ENCODE data around the gene RAB11FIP4. TPM values are rescaled to one million over a fixed set of nuclear protein-coding genes. Genes with fewer than 3 reads are reported as not detected.

Gene RAB11FIP4
- total and polyA plus RNA-seq, 8 donors: 6.5 to 42.7 (median 24.5) TPM

GRCh38 chr17:31491376-31492131, 100.1 kb downstream of the RAB11FIP4 start:
- peaks cover 56 to 71% (median 66%) of the 10 kb centered on the region in 3 donors for H3K4me1 ChIP-seq
- 35 to 36% methylated on average over 18 of the region's 18 CpGs for WGBS, 2 donors
- H3K27ac ChIP-seq: peak overlapping the region; percentile 31 to 96 (median 72)
- intact Hi-C loops (cut with DNase I): no loop called here
- H3K9me3 ChIP-seq: no peaks in the 10 kb centered on the region
- H3K36me3 ChIP-seq: no peaks in the 10 kb centered on the region
- DNase-seq: peak; percentile 68 to 90 (median 78)
- FAIRE-seq: no peak
- TF ChIP-seq, protein P1, sequence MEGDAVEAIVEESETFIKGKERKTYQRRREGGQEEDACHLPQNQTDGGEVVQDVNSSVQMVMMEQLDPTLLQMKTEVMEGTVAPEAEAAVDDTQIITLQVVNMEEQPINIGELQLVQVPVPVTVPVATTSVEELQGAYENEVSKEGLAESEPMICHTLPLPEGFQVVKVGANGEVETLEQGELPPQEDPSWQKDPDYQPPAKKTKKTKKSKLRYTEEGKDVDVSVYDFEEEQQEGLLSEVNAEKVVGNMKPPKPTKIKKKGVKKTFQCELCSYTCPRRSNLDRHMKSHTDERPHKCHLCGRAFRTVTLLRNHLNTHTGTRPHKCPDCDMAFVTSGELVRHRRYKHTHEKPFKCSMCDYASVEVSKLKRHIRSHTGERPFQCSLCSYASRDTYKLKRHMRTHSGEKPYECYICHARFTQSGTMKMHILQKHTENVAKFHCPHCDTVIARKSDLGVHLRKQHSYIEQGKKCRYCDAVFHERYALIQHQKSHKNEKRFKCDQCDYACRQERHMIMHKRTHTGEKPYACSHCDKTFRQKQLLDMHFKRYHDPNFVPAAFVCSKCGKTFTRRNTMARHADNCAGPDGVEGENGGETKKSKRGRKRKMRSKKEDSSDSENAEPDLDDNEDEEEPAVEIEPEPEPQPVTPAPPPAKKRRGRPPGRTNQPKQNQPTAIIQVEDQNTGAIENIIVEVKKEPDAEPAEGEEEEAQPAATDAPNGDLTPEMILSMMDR (IDR thresholded peaks at IDR 0.05): no peak
- no peaks in the 10 kb centered on the region for H3K27me3 ChIP-seq
- peak in 3 of 4 donors; percentile 3 to 9 (median 5) for ATAC-seq
- H3K4me3 ChIP-seq: no peak overlapping the region

GRCh38 chr17:31492206-31492605, 100.7 kb downstream of the RAB11FIP4 start:
- no peak for FAIRE-seq
- H3K36me3 ChIP-seq: no peaks in the 10 kb centered on the region
- intact Hi-C loops (cut with DNase I): no loop called here
- H3K4me3 ChIP-seq: no peak overlapping the region
- peaks cover 55 to 69% (median 60%) of the 10 kb centered on the region in 3 donors for H3K4me1 ChIP-seq
- DNase-seq: peak in 1 of 6 donors; percentile 24
- 63 to 65% methylated on average over 5 of the region's 5 CpGs for WGBS, 2 donors
- no peaks in the 10 kb centered on the region for H3K9me3 ChIP-seq
- ATAC-seq: no peak
- H3K27ac ChIP-seq: peak overlapping the region in 3 of 4 donors; percentile 47 to 96 (median 96)
- TF ChIP-seq, protein P1 (IDR thresholded peaks at IDR 0.05): no peak
- H3K27me3 ChIP-seq: no peaks in the 10 kb centered on the region

GRCh38 chr17:31492880-31493655, 101.6 kb downstream of the RAB11FIP4 start:
- Histone ChIP-seq H3K4me3 (no peak overlapping the region), H3K27me3 (no peaks in the 10 kb centered on the region), H3K9me3 (no peaks in the 10 kb centered on the region), H3K4me1 (peaks cover 60 to 75% (median 66%) of the 10 kb centered on the region in 3 donors), H3K27ac (peak overlapping the region in 3 of 4 donors; percentile 22 to 96 (median 96)), H3K36me3 (no peaks in the 10 kb centered on the region)
- WGBS, 2 donors: 57 to 63% methylated on average over 11 of the region's 11 CpGs
- DNase-seq (peak in 2 of 6 donors; percentile 49 to 62), ATAC-seq (no peak), FAIRE-seq (no peak)
- intact Hi-C loops (cut with DNase I): no loop called here
- TF ChIP-seq, protein P1 (IDR thresholded peaks at IDR 0.05): no peak

DNA sequence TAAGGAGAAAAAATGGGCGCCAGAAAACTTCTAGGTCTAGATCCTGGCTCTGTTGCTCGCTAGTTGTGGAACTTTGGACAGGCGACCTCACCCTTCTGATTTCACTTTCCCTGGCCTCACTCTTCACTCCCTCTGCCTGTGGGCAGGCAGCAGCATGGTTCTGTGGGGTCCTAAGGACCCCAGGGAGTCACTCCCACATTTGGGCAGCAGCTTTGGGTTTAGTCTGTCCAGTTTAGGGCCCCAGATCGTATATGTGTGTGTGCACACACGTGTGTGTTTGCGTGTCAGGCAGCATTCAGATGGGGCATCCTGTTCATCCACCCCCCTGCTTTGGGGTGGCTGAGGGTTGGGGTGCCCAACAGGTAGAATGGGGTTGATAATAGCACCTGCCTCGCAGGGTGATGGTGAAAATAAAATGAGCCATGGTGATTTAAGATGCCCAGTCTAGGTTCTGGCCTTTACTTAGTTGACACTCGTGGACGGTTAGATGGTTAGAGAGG, 102.2 kb downstream of the RAB11FIP4 start:
- WGBS, 2 donors: 66 to 69% methylated on average over 9 of the region's 9 CpGs
- DNase-seq: no peak
- intact Hi-C loops (cut with DNase I): no loop called here
- H3K27ac ChIP-seq: peak overlapping the region in 3 of 4 donors; percentile 22 to 96 (median 96)
- H3K4me3 ChIP-seq: no peak overlapping the region
- no peak for ATAC-seq
- H3K27me3 ChIP-seq: no peaks in the 10 kb centered on the region
- H3K36me3 ChIP-seq: no peaks in the 10 kb centered on the region
- no peaks in the 10 kb centered on the region for H3K9me3 ChIP-seq
- no peak for FAIRE-seq
- peaks cover 61 to 81% (median 72%) of the 10 kb centered on the region in 3 donors for H3K4me1 ChIP-seq
- TF ChIP-seq, protein P1 (IDR thresholded peaks at IDR 0.05): no peak

Data from pancreas (tissue), 10 donors.